HepG2 (cell line): Measurements from ENCODE around the gene ADAD2. TPM values are rescaled to one million over a fixed set of nuclear protein-coding genes. Genes with fewer than 3 reads are reported as not detected.

Experiments
- ATF2 ChIP-seq: sonication (generic); formaldehyde crosslinking; IDR thresholded peaks from 2 replicates; pipeline ENCODE4 v1.4.0; 2020; ENCODE audit warnings: missing genetic modification reagents
- CENPX ChIP-seq: sonication (generic); formaldehyde crosslinking; IDR thresholded peaks from 2 replicates; pipeline ENCODE4 v1.9.0; 2021; ENCODE audit warnings: mild to moderate bottlenecking, missing genetic modification reagents, moderate library complexity
- CSRNP2 ChIP-seq: sonication (generic); formaldehyde crosslinking; conservative IDR thresholded peaks from 2 replicates; pipeline ENCODE4 v1.8.0; 2022; ENCODE audit warnings: low read depth, missing genetic modification reagents
- HBP1 ChIP-seq: IDR thresholded peaks from 2 replicates; pipeline ENCODE4 v1.6.1; 2016; ENCODE audit warnings: low read depth, control low read depth
- HCFC1 ChIP-seq: fragments of 150-350 bp; IDR thresholded peaks from 2 replicates; pipeline ENCODE4 v1.6.1; 2014; ENCODE audit warnings: low read depth, low read length
- NR0B2 ChIP-seq: sonication (generic); formaldehyde crosslinking; IDR thresholded peaks from 2 replicates; pipeline ENCODE4 v1.4.0; 2020; ENCODE audit warnings: mild to moderate bottlenecking, missing genetic modification reagents
- NR2F1 ChIP-seq, 2 experiments: fragments of 450-650 bp in 1 of 2; formaldehyde crosslinking in 1 of 2; IDR thresholded peaks; 2 replicates each; pipeline versions ENCODE4 v1.5.0 to v1.6.1; 2016 to 2020; ENCODE audit warnings: mild to moderate bottlenecking in 1 of 2, missing compliant biosample characterization in 1 of 2, missing genetic modification reagents in 1 of 2, moderate library complexity in 1 of 2
- PLSCR1 ChIP-seq: sonication (generic); formaldehyde crosslinking; IDR thresholded peaks from 2 replicates; pipeline ENCODE4 v1.5.0; 2020; ENCODE audit warnings: missing genetic modification reagents, mild to moderate bottlenecking, borderline replicate concordance
- RAD51 ChIP-seq: fragments of 450-650 bp; IDR thresholded peaks from 2 replicates; pipeline ENCODE4 v1.6.1; 2016; ENCODE audit warnings: borderline replicate concordance
- SP5 ChIP-seq: IDR thresholded peaks from 2 replicates; pipeline ENCODE4 v1.6.1; 2016; ENCODE audit warnings: low read depth, borderline replicate concordance
- TBP ChIP-seq: sonication (generic); formaldehyde crosslinking; IDR thresholded peaks from 2 replicates; pipeline ENCODE4 v1.5.0; 2020; ENCODE audit warnings: missing genetic modification reagents
- ZBTB34 ChIP-seq: sonication (generic); formaldehyde crosslinking; IDR thresholded peaks from 2 replicates; pipeline ENCODE4 v1.8.0; 2022; ENCODE audit warnings: mild to moderate bottlenecking, missing genetic modification reagents
- ZBTB39 ChIP-seq: sonication (generic); formaldehyde crosslinking; IDR thresholded peaks from 2 replicates; pipeline ENCODE4 v1.5.0; 2020; ENCODE audit warnings: missing genetic modification reagents
- ZFP1 ChIP-seq: IDR thresholded peaks from 2 replicates; pipeline ENCODE4 v1.6.1; 2016
- ZNF256 ChIP-seq: sonication (generic); formaldehyde crosslinking; conservative IDR thresholded peaks from 2 replicates; pipeline ENCODE4 v1.4.0; 2020; ENCODE audit warnings: missing genetic modification reagents
- ZNF260 ChIP-seq: sonication (generic); formaldehyde crosslinking; IDR thresholded peaks from 2 replicates; pipeline ENCODE4 v1.4.0; 2020; ENCODE audit warnings: missing genetic modification reagents, low read depth, mild to moderate bottlenecking, borderline replicate concordance
- ZNF607 ChIP-seq: sonication (generic); formaldehyde crosslinking; IDR thresholded peaks from 2 replicates; pipeline ENCODE4 v1.5.1; 2020; ENCODE audit warnings: missing genetic modification reagents, mild to moderate bottlenecking, borderline replicate concordance
- ZNF775 ChIP-seq: sonication (generic); formaldehyde crosslinking; IDR thresholded peaks from 2 replicates; pipeline ENCODE4 v1.4.0; 2020; ENCODE audit warnings: missing genetic modification reagents, mild to moderate bottlenecking, moderate library complexity, borderline replicate concordance
- polyA plus RNA-seq, 8 experiments: library from polyadenylated mRNA; depleted of rRNA in 3 of 8; stranded (reverse) in 7 of 8; unstranded in 1 of 8; fragments of >200 nt; fragmentation: Illumina TruSeq in 4 of 8; extraction: Trizol in 4 of 8; gene quantifications; 2 replicates each; pipeline versions ENCODE4 v1.2.1 to v1.2.3, GENCODE V29; 2011 to 2016; ENCODE audit warnings: low read depth in 4 of 8, missing spikeins in 1 of 8, mixed read lengths in 1 of 8; ENCODE audit not compliant: insufficient read depth in 1 of 8
- total RNA-seq, 5 experiments: library from RNA; depleted of rRNA; stranded (reverse); fragments of >200 nt; fragmentation: Illumina TruSeq; extraction: Trizol; gene quantifications; 2 replicates each; pipeline ENCODE4 v1.2.3, GENCODE V29; 2016; ENCODE audit warnings: low read depth in 1 of 5

The ADAD2 gene
- total and polyA plus RNA-seq, 2 of the 13 experiments (the other 11 are each of a cell fraction or from before 2014, with no cell fraction given): not detected

- no peak for TF ChIP-seq ZBTB39 (CRISPR knock-in tag)
- TF ChIP-seq ZBTB34 (CRISPR knock-in tag): no peak
- peak; percentile 33; the same call in 1 of the 2 replicates for TF ChIP-seq NR0B2 (CRISPR knock-in tag)
- no peak for TF ChIP-seq ZFP1
- no peak for TF ChIP-seq ZNF256 (CRISPR knock-in tag)
- no peak for TF ChIP-seq ZNF775 (CRISPR knock-in tag)
- TF ChIP-seq HCFC1: 0 out of 2 replicates have a peak, but pooled peaks have one; percentile 18
- no peak for TF ChIP-seq ATF2 (CRISPR knock-in tag)
- TF ChIP-seq HBP1: 0 out of 2 replicates have a peak, but pooled peaks have one; percentile 39
- no peak for TF ChIP-seq CSRNP2 (CRISPR knock-in tag)
- TF ChIP-seq SP5 (CRISPR knock-in tag): peak; percentile 36; the same call in 1 of the 2 replicates
- TF ChIP-seq NR2F1 (CRISPR knock-in tag; IDR thresholded peaks at IDR 0.05): no peak
- TF ChIP-seq RAD51: no peak
- TF ChIP-seq CENPX (CRISPR knock-in tag): no peak
- peak; percentile 82 for TF ChIP-seq ZNF607 (CRISPR knock-in tag)
- TF ChIP-seq TBP (CRISPR knock-in tag): no peak
- TF ChIP-seq ZNF260: no peak
- no peak for TF ChIP-seq PLSCR1 (CRISPR knock-in tag)
These were observed 45.9 kb upstream of the ADAD2 start, which contains the start of the genes DNAAF1 and HSDL1 (continued) for GRCh38 chr16:84144859-84145639.
